ENCODE results near the gene CTDSPL.

The CTDSPL gene

DNA sequence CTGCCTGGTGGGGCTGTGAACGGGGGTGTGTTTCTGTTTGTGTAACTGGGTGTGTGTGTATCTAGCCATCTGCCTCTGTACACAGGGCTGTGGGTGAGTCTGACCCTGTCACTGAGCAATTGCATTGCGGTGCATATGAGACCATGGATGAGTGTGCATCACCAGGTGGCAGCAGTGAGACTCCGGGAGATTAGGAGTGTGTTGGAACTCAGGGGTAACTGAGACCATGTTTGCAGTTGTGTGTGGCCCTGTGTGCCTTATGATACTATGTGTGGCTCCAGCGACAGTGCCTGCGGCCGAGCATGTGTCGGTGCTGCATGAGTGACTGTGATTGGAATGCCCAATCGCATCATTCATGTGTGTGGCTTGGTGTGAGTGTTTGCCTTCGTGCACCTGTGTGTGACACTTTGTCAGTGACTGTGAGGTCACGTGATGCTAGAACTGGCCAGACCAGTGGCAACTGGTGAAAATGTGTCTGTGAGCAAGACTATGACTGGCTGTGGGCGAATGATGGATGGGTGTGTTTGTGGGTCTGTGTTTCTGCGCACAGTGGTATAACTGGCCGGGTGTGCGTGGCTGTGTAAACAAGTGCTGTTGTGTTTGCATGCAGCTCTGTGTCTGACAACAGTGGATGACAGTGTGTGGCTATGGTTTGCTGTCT is 142.9 kb downstream of the CTDSPL start:
- TF ChIP-seq CTCF (IDR thresholded peaks at IDR 0.05; ENCODE audit: low read depth, low read length, missing control alignments): peak; percentile 81
- DNase-seq (ENCODE audit: extremely low read depth, low read depth): no peak
- H3K4me3 ChIP-seq (replicated peaks; ENCODE audit: low read depth, low read length): no peak overlapping the region

DNA sequence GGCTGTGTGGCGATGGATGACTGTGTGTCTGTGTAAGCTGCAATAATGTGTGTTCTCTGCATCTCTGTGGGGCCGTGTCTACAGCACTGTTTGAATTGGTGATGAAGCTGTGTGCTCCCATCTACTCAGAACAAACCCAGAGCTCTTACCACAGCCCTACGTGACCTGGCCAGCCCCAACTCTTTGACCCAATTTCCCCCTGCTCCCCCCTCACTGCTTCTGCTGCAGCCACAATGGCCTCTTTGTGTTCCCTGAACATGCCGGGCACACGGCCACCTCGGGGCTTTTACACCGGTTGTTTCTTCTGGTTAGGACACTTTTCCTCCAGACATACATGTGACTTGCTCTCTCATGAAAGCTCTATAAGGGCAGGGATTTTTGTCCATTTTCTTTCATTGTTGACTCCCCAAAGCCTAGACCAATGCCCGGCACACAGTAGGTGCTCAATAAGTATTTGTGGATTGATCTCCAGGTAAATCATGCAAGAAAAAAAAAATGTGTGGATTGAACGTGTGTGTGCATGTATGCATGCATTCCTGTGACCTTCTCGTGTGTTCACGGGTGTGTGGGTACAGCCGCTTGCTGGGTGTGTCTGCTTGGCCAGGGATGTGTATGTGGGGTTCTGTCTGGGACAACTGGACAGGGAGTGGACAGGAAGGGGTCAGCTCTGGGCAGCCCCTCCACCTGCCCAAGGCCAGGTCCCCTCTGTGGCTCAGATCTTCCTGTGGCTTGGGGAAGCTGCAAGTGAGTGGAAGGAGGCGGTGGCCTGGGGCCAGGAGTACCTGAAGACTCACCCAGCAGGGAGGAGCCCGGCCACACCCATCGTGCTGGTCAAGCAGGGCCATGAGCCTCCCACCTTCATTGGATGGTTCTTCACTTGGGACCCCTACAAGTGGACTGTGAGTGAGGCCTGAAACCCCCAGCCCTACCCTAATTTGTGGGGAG is 143.7 kb downstream of the CTDSPL start:
- TF ChIP-seq CTCF (IDR thresholded peaks at IDR 0.05; ENCODE audit: low read depth, low read length, missing control alignments): no peak
- no peak for DNase-seq (ENCODE audit: extremely low read depth, low read depth)

DNA sequence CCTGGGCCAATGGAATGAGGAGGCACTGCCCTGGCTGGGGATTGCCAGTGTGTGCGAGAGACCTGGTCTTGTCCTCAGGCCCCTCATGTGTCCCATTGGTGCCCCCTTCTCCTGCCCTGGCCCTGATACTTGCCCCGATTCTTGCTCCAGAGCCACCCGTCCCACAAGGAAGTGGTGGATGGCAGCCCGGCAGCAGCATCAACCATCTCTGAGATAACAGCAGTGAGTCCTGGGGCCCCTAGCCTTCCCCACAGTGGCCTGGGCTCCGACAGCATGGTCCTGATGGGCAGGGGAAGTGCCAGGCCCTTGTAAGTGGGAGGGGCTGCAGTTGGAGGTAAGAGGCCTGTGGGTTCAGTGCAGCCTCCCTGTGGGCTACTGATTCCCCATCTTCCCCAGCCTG is 144.4 kb downstream of the CTDSPL start:
- TF ChIP-seq CTCF (IDR thresholded peaks at IDR 0.05; ENCODE audit: low read depth, low read length, missing control alignments): no peak
- no peak for DNase-seq (ENCODE audit: extremely low read depth, low read depth)
- no peak overlapping the region for H3K4me3 ChIP-seq (replicated peaks; ENCODE audit: low read depth, low read length)

More for the DNA sequence above, 143.7 kb downstream of the CTDSPL start:
- no peak overlapping the region for H3K4me3 ChIP-seq (replicated peaks; ENCODE audit: low read depth, low read length)

GRCh38 chr3:38006445-38006995 is 144.8 kb downstream of the CTDSPL start:
- TF ChIP-seq CTCF (IDR thresholded peaks at IDR 0.05; ENCODE audit: low read depth, low read length, missing control alignments): no peak
- no peak for DNase-seq (ENCODE audit: extremely low read depth, low read depth)
- H3K4me3 ChIP-seq (replicated peaks; ENCODE audit: low read depth, low read length): no peak overlapping the region

DNA sequence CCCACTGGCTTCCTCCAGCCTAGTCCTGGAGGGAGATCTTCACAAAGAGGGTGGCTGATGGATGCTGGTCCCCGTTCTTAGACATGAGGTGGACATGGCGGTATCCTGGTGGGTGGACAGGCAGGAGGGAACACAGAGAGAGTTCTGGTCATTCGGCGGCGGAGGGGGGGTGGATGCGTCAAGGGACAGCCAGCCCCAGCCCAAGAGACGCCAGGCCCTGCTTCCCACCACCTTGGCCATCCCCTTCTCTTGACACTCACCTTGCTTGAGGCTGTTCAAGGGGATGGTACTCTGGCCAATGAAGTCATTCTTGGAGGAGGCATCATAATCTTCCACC is 146.0 kb downstream of the CTDSPL start:
- H3K4me3 ChIP-seq (replicated peaks; ENCODE audit: low read depth, low read length): no peak overlapping the region
- no peak for TF ChIP-seq CTCF (IDR thresholded peaks at IDR 0.05; ENCODE audit: low read depth, low read length, missing control alignments)
- no peak for DNase-seq (ENCODE audit: extremely low read depth, low read depth)

DNA sequence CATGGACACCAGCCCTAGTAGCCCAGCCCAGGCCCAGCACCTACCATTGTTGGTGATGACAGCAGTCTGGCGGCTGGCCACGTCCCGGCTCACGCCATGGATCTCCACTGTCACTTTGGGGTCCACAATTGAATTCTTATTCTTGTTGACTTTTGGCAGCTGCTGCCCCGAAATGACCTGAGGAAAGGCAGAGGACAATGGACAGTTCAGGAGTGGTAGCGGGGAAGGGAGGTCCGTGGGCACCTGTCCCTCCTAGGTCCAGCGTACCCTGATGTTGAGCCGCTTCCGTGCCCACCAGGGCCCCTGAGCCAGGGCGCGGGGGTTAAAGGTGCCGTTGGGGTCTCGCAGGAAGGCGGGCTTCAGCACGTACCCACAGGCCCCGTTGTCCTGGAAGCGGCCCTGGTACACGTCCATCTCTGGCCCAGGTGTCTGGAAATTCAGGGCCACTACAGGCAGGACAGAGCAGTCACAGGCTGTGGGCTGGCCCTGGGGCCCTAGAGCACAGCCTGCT is 146.6 kb downstream of the CTDSPL start:
- DNase-seq (ENCODE audit: extremely low read depth, low read depth): no peak

More for the DNA sequence above, 146.6 kb downstream of the CTDSPL start:
- no peak overlapping the region for H3K4me3 ChIP-seq (replicated peaks; ENCODE audit: low read depth, low read length)
- TF ChIP-seq CTCF (IDR thresholded peaks at IDR 0.05; ENCODE audit: low read depth, low read length, missing control alignments): no peak

Data from HFF-Myc (cell line).